Activated CD4-positive, CD25-positive, alpha-beta regulatory T cell (primary cell): ENCODE data around the gene DMAC2.
"Not testable (repeated sequence)": the region's sequence is repeated elsewhere in the genome, so short reads cannot be mapped to it uniquely, and the experiment has no call there.

Experiments
- DNase-seq, 4 experiments: peaks; one replicate each; lab custom pipeline; 2025; lab: John Stamatoyannopoulos, UW

DMAC2 gene

DNA sequence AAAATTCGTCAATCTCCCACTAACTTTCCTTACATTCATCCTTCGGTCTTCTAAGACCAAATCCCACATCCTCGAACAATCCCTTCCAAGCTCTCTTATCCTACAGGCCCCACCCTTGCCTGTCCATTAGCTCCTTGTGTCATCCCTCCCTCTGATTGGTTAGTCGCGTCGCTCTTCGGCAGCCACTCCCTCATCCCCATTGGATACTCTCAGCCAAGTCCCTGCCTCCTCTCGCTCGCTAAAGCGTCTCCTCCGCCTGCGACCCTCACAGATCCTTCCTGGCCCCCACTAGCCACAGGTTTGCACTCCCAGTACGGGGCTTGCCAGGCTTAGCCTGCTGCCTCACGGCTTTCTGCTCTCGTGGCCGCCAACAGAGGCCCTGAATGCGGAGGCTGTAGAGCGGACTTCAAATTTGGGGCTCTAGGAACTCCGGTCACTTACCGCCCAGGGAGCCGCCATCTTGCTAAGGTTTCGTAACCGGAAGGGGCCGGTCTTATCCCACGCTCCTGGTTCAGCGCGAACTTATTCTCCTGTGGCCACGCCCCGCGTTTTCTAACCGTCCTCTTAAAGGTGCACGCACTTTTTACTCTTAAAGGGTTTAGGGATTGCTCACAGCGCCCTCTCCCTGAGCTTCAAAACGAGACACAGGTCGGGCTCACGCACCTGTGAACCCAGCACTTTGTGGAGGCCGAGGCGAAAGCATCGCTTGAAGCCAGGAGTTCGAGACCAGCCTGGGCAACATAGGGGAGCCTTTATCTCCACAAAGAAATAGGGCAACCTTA, at the start of gene DMAC2:
DMAC2 (minus strand) TSS at position 472 of the 782 bp plus-strand sequence; CDS start at position 459, 13 bp downstream.
- peak; percentile 74 to 88 (median 88) for DNase-seq

DNA sequence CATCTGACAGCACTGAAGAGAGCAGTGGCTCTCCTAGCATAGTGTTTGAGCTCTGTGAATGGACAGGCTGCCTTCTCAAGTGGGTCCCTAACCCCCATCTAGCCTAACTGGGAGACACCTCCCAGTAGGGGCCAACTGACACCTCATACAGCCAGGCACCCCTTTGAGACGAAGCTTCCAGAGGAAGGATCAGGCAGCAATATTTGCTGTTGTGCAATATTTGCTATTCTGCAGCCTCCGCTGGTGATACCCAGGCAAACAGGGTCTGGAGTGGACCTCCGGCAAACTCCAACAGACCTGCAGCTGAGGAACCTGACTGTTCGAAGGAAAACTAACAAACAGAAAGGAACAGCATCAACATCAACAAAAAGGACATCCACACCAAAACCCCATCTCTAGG, 47.2 kb upstream of the DMAC2 start:
- not testable (repeated sequence) for DNase-seq

DNA sequence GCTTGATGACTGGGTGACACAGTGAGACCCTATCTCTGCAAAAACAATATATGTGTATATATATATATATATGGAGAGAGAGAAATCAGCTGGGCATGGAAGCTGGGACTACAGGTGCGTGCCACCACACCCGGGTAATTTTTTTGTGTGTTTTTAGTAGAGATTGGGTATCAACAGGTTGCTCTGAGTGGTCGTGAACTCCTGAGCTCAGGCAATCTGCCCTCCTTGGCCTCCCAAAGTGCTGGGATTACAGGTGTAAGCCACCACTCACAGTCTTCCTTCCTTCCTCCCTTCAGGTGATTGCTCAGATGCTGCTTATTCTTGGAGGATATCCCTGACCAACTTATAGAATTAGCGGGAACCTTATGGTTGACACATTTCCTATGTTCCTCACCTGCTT, 45.1 kb upstream of the DMAC2 start:
- DNase-seq = no peak

DNA sequence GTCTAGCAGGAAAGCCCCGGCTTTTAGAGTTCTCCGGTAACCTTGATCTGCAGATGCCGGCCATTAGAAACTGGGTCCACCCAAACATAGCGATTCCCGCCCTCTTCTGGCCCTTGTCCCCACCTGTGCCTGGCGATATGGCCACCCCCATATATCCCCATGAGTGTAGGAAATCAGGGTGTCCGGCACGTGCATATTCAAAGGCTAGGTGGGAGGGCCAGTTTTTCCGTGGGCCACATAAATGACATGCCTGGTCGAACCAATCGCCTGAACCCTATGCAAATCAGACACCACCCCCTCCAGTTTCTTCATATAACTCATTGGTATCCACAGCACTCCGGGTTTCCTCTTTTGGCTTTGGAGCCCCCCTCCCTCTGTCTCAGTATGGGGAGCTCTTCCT, 40.6 kb upstream of the DMAC2 start:
- DNase-seq = no peak

DNA sequence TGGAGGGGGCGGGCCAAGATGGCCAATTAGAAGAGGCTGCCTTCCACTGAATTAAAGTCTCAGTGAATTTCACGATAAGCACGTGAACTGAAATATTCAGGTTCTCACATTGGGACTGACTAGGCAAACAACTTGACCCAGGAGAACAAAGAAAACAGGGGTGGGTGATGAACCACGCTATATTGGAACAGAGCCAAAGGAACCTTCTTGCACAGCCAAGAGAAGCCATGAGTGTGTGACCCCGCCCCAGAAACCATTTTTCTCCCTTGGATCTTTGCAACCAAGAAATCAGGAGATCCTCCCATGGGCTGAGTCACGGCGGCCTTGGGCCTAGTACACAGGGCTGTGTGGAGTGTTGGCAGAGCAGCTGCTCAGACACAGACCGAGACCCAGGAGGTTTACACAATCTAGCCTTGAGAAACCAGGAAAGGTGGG, 40.1 kb upstream of the DMAC2 start:
- no peak for DNase-seq

DNA sequence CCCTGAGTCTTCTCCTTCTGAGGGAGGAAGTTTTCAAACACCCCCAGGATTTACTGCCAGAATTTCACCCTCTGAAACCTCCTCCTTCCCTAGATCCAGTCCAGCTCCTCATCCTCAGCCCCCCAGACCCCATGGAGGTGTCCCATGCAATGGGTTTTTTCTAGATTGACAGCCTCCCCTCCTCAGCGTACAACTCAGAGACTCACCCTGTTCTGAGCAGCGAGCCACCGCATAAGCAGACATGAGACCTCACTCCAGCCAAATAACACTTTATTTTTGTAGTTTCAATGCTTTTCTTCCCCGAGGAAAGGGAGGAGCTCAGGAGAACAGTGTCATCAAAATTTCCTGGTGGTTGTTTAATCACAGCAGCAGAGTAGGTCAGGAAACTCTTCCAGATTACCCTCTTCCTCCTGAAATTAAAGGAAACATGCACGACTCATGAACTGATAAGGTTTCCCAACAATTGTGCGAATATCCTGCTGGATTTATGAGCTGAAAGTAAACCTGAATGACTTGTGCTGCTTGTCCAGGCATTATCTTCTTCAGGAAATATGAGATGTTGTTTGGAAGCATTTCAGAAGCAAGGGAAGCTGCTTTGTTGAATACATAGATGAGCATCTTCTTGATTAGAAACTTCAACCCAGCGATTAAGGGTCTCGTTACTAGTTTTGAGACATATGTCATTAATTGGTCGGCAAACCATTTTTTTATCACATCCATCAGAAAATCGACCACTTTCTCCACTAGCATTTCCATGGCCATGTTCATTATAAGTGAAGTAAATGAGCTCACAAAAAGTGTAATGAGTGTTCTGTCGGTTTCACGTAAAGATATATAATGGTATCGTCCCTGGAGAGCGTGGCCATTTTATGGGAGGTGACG, 39.4 kb upstream of the DMAC2 start:
- no peak for DNase-seq

DNA sequence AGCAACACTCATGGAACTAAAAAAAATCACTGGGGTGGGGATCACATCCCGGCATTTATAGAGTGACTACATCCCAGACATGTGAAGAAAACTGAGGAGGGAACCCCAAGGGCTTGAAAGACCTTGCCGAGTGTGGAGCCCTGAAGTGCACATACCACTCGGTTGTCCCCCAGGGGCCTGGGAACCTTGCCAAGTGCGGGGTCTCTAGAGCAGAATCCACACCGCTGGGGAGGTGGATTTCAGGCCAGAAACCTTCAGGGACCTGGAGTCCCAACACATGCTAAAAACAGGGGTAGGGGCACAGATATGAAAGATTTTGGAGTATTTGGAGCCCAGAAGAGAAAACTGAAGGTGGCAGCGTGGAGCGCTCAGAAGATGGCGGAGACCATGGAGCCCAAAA, 38.5 kb upstream of the DMAC2 start:
- DNase-seq = no peak

DNA sequence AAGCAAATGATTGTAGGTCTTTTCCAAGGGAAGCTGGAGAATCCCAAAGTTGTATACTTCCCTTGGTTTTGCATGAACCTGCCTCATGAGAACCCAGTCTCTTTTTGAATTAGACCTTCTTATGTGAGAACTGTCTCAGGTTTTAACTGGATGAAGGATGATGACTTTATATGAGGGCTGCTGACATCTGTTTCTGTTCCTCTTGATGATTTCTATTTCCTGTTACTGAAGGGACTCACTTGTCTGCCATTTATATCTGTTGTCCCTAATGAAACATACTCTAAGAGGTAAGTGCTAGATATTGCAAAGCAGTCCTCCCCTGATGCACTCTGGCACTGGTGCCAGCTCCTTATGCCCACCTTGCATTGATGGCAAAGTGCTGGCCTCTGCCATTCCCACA, 36.9 kb upstream of the DMAC2 start:
- DNase-seq = no peak

DNA sequence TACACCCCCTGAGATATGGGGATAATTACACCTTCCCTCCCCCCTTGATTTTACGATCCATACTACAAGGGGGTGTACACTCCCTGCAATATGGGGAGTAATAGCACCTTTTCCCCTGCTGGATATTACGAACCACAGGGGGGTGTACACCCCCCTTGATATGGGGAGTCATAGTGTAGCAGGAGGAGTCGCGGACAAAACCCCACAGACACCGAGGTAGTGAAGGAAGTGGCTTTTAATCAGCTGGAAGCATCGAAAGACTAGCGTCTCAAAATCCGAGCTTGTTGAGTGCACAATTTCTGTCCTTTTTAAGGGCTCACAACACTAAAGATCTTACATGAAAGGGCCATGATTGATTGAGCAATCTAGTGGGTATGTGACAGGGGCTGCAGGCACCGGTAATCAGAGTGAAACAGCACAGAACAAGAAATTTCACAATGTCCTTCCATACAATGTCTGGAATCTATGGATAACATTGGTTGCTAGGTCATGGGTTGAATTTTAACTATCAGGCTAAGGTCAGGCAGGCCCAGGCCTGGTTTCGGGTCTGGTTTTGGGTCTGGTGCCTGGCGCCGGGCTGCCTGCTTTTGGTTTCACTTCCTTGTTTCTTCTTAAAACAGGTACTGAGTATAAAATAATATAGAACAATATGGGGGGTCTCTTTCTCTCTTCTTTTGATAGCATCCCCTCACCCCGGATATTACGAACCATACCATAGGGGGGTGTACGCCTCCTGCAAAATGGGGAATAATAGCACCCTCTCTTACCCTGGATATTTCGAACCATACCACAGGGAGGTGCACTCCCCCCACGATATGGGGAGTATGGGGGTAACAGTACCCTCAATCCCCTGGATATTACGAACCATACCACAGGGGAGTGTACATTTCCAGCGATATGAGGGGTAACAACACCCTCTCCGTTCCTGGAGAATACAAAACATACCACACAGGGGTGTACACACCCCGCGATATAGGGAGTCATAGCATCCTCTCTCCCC, 23.8 kb upstream of the DMAC2 start:
- not testable (repeated sequence) for DNase-seq

DNA sequence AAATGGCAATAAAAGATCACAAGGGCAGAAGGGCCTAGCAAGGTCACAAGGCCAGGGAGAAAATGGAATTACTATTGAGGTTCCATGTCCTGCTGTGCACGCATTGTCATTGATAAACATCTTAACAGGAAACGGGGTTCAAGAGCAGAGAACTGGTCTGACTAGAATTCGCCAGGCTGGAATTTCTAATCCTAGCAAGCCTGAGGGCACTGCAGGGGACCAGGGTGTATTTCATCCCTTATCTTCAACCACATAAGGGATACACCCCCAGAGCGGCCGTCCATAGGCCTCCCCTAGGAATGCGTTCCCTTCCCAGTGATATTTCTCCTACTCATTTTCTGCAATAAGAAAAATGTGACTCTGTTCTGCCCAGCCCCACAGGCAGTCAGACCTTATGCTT, 22.8 kb upstream of the DMAC2 start:
- DNase-seq = no peak

DNA sequence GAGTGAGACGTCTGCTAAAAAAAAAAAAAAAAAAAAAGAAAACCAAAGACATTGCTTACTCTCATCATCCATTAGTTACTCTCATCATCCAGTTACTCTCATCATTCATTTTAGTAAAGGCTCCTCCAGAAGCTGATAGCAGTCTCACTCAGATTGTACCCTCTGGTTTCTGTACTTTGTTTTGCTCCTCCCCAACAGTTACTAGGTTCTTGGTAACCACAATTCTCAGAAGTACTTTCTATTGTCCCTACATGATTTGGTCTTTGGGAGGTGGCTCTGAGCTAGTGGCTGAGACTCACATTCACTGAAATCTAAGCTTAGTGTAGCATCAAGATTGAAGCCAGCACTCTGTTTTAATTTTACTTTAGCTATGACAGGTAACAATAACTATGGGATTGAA, 17.5 kb upstream of the DMAC2 start:
- DNase-seq = no peak

DNA sequence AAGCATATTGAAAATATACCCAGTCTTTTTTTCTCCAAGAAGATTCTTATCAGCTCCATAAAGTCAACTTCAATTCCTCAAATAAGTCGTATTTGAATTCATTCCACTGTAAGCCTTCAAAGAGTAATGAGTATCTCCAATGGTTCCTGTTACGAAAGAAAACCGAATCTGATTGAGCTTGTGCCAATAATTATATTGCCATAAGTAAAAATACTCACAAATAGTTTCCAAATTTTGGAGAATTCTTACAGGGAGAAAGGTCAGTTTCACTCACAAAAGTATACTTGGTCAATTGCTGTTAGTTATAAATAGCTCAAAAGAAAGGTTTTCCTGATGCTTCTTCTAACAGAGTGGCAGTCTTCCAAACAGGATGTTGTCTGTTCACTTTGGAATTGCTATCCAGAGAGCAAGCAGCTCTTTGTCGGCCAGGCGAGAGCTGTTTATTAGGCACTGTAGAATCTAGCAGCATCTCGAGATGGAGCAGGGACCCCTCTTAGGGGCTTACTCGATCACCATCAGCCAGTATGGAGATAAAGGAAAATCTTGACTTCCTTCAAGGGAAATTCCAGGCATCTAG, 16.7 kb upstream of the DMAC2 start:
- no peak for DNase-seq

DNA sequence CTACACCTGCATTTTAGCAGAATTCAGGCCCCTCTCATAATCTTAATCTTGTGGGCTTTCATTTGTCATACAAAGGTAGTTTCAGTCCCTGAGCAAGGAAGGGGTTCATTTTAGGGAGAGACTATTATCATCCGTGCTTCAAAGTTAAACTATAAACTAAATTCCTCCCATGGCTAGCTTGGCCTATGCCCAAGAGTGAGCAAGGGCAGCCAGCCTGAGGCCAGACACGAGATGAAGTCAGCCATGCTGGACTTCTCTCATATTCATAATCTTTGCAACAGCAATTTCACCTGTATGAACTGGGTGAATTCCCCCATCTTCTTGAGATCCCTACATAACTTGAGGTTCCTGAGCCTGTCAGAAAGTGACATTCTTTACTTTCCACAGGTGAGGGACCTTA, 16.2 kb upstream of the DMAC2 start:
- DNase-seq = no peak

DNA sequence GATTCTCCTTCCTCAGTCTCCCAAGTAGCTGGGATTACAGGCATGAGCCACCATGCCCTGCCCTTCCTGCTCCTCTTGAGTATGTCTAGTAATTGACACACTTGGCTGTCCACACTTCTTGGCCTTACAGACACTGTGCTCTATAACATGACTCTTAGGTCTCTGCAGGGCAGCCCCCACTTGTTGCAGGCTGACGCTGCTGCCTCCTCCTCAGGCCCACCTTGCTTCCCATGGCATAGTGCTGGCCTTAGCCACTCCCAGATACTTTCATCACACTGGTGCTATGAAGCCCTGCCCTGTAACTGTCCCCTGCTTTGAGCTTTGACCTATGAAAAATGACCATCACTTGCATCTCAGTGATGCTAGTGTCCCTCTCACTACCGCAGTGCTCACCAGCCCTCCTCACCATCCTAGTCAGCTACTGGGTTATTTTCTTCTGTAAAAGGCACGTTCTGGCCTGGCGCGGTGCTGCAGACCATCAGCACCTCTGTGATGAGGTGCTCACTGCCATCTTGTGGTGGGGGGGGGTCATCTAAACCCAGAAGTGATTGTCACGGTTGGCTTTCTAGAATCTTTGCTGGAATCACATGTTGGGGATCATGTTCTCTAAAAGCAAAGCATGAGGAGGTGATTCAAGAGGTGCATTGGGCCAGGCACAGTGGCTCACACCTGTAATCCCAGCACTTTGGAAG, 13.0 kb upstream of the DMAC2 start:
- no peak for DNase-seq

DNA sequence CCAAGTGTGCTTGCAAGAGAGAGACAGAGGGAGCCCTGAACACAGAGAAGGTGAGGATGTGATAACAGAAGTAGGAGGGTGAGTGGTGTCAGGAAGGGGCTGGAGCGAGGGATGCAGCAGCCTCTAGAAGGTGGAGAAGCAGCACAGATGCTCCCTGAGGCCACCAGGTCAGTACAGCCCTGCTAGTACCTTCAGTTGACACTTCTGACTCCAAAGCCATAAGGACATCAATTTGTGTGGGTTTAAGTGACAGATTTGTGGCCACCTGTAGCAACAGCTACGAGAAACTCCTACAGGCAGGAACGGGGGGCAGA, 10.1 kb upstream of the DMAC2 start:
- no peak for DNase-seq

DNA sequence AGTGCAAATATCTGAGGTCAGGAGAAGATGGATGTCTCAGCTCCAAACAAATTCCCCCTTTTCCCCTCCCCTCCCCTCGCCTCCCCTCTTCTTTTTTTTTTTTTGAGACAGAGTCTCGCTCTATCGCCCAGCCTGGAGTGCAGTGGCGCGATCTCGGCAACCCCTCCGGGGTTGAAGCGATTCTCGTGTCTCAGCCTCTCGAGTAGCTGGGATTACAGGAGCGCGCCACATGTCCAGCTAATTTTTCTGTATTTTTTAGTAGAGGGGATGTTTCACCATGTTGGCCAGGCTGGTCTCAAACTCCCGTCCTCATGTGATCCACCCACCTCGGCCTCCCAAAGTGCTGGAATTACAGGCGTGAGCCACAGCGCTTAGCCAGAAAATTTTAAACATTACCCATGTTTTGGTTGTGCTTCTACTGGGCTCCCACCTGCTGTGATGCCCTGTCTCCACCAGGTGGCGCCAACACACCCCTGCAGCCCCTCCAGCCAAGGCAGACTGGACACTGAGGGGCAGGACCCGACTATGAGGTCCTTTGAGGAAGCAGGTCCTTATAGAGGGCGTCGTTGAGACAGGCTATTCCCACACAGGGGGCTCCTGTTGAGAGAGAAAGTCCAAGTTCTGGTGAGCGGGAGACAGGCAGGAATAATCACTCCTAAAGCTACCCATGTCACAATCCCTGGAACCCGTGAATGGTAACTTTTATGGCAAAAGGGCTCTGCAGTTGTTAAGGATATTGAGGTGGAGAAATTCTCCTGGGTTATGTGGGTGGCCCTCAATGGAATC, 9.6 kb upstream of the DMAC2 start:
- DNase-seq = peak; percentile 38 to 58 (median 48)

DNA sequence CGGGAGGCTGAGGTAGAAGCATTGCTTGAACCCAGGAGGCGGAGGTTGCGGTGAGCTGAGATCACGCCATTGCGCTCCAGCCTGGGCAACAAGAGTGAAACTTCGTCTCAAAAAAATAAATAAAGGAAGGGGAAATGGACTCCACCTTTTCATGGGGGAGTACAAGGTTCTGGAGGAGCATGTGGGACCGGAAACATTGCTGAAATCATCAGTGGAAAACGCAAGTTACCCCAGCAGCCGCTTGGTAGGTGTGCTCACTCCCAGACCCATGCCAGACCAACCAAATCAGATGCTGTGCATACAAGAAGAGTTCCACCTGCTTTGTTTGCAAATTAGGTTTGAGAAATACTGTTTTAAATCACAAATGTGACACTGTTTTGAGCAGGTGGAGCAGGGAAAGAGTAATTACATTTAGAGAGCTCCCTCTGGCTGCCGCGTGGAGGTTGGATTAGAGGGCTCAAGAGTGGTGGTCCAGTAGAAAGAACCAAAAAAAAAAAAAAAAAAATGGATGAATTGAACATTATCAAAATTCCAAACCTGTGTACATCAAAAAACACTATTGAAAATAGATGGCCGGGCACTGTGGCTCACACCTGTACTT, 8.1 kb upstream of the DMAC2 start:
- no peak for DNase-seq

DNA sequence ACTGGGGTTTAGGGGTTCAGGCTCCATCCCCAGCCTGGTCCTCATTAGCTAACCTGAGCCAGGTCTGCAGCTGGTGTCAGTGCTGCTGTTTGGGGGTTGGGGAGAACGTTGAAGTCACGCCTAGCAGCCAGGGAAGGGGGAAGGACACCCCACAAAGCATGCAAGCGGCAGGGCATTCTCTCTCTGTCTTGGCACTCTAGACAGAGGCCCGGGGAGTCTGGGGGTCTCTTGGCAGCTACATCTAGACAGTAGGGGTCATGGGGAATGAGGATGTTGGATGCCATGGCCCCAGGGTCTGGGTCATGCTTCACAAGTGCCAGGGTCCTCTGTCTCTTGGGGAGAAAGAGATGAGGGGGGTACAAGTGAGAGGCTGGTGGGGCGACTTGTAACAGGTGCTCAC, 5.9 kb upstream of the DMAC2 start:
- no peak for DNase-seq

DNA sequence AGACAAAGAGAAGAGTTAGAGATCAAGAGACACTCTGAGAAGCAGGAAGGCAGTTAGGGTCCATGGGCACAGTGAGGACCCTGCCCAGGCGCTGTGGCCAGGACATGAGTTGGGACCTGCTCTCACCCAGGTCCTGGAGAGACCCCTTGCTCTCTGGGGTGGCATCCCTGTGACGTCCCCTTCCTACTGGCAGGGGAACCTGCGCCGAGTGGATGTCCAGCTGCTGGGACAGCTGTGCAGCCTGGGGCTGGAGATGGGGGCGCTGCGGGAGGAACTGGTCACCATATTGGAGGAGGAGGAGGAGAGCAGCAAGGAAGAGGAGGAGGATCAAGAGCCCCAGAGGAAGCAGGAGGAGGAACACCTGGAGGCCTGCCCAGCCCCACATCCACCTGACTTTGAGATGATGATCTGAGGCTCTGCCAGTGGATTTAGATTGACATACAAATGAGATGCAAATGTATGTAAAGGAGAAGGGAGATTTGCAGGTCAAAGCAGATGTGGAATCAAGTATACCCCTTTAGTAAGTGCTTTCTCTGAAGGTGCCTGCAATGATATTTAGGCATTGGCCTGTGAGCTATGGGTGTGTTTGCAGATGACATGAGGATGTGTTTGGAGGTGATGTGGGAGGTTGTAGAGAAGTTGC, 4.2 kb upstream of the DMAC2 start:
- no peak for DNase-seq
